ENCODE data around the gene CALHM2.

DNA sequence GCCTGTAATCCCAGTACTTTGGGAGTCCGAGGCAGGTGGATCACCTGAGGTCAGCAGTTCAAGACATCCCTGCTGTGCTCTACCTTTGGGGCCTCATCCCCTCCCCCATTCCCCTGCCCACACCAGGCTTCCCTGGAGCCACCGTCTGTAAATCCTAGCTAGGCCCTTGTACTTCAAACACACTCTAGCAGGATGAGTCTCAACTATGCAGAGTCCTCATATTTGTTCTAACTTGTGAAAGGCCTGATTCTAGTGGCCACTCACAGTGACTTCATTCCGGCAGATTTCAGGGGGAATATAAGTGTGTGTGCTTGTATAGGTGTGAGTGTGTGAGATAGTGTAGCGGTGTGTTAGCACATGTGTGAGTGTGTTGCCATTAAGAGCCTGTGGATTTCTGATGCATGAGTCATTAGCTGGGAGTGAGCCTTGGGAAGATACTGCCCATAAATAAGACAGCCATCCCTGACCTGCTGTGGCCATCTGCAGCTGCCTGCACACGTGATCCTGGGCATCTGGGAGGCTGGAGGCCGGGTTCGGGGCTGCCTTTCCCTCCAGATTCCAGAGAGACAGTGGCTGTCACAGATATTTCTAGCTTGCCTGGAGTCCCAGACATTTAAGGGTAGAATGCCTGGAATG is 39.7 kb upstream of the CALHM2 start:
- TF ChIP-seq POLR2AphosphoS5 (IDR thresholded peaks at IDR 0.05; ENCODE audit: low read depth, low read length) (peak; percentile 14; the same call in 1 of the 2 replicates), FOXM1 (IDR thresholded peaks at IDR 0.05; ENCODE audit: low read depth) (no peak), RAD21 (IDR thresholded peaks at IDR 0.05; ENCODE audit: low read length) (no peak), EZH2phosphoT487 (IDR thresholded peaks at IDR 0.05; ENCODE audit: borderline replicate concordance, low read depth) (no peak), GATA2 (CRISPR knock-in tag; IDR thresholded peaks at IDR 0.05) (no peak), YY1 (IDR thresholded peaks at IDR 0.05; ENCODE audit: low read depth) (no peak), GABPA (IDR thresholded peaks at IDR 0.05; ENCODE audit: low read depth) (no peak), EP300 (IDR thresholded peaks at IDR 0.05; ENCODE audit: borderline replicate concordance in 1 of 2, low read depth in 1 of 2, low read length in 1 of 2) (peak in 1 of 2 experiments; percentile 23; a peak in 1 of 4 replicates)
- TF ChIP-seq, protein P1, sequence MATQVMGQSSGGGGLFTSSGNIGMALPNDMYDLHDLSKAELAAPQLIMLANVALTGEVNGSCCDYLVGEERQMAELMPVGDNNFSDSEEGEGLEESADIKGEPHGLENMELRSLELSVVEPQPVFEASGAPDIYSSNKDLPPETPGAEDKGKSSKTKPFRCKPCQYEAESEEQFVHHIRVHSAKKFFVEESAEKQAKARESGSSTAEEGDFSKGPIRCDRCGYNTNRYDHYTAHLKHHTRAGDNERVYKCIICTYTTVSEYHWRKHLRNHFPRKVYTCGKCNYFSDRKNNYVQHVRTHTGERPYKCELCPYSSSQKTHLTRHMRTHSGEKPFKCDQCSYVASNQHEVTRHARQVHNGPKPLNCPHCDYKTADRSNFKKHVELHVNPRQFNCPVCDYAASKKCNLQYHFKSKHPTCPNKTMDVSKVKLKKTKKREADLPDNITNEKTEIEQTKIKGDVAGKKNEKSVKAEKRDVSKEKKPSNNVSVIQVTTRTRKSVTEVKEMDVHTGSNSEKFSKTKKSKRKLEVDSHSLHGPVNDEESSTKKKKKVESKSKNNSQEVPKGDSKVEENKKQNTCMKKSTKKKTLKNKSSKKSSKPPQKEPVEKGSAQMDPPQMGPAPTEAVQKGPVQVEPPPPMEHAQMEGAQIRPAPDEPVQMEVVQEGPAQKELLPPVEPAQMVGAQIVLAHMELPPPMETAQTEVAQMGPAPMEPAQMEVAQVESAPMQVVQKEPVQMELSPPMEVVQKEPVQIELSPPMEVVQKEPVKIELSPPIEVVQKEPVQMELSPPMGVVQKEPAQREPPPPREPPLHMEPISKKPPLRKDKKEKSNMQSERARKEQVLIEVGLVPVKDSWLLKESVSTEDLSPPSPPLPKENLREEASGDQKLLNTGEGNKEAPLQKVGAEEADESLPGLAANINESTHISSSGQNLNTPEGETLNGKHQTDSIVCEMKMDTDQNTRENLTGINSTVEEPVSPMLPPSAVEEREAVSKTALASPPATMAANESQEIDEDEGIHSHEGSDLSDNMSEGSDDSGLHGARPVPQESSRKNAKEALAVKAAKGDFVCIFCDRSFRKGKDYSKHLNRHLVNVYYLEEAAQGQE (IDR thresholded peaks at IDR 0.05; ENCODE audit: low read depth, low read length) = 0 out of 2 replicates have a peak, but pooled peaks have one; percentile 4
- TF ChIP-seq, protein P2, sequence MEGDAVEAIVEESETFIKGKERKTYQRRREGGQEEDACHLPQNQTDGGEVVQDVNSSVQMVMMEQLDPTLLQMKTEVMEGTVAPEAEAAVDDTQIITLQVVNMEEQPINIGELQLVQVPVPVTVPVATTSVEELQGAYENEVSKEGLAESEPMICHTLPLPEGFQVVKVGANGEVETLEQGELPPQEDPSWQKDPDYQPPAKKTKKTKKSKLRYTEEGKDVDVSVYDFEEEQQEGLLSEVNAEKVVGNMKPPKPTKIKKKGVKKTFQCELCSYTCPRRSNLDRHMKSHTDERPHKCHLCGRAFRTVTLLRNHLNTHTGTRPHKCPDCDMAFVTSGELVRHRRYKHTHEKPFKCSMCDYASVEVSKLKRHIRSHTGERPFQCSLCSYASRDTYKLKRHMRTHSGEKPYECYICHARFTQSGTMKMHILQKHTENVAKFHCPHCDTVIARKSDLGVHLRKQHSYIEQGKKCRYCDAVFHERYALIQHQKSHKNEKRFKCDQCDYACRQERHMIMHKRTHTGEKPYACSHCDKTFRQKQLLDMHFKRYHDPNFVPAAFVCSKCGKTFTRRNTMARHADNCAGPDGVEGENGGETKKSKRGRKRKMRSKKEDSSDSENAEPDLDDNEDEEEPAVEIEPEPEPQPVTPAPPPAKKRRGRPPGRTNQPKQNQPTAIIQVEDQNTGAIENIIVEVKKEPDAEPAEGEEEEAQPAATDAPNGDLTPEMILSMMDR (IDR thresholded peaks at IDR 0.05) = no peak
